Smooth muscle cell (in vitro differentiated cells): Measurements from ENCODE around the gene KLHDC9. TPM values are rescaled to one million over a fixed set of nuclear protein-coding genes. Genes with fewer than 3 reads are reported as not detected.

Experiments
- DNase-seq: peaks from one replicate; lab custom pipeline; 2025; ENCODE audit not compliant: unreplicated experiment; lab: John Stamatoyannopoulos, UW
- H2AFZ ChIP-seq: fragments of 200-600 bp; sonication (generic); 2 replicates; pipeline ENCODE4 v1.6.0; 2016; ENCODE audit warnings: antibody characterized with exemption, low read depth, mild to moderate bottlenecking
- H3F3A ChIP-seq: fragments of 200-600 bp; sonication (generic); 2 replicates; pipeline ENCODE4 v1.6.0; 2017; ENCODE audit warnings: antibody characterized with exemption, low read depth
- H3K27ac ChIP-seq: fragments of 200-600 bp; sonication (generic); 2 replicates; pipeline ENCODE4 v1.5.1; 2016; ENCODE audit warnings: low read depth, mild to moderate bottlenecking
- H3K27me3 ChIP-seq: fragments of 200-600 bp; sonication (generic); 2 replicates; pipeline ENCODE4 v1.6.1; 2016; ENCODE audit warnings: low read depth, mild to moderate bottlenecking
- H3K36me3 ChIP-seq: fragments of 200-600 bp; sonication (generic); 2 replicates; pipeline ENCODE4 v1.5.1; 2016; ENCODE audit warnings: low read depth
- H3K4me1 ChIP-seq: fragments of 200-600 bp; sonication (generic); 2 replicates; pipeline ENCODE4 v1.5.1; 2016; ENCODE audit warnings: low read depth
- H3K4me2 ChIP-seq: fragments of 200-600 bp; sonication (generic); 2 replicates; pipeline ENCODE4 v1.6.0; 2016; ENCODE audit warnings: mild to moderate bottlenecking
- H3K4me3 ChIP-seq: fragments of 200-600 bp; sonication (generic); 2 replicates; pipeline ENCODE4 v1.5.1; 2016; ENCODE audit warnings: mild to moderate bottlenecking
- H3K79me2 ChIP-seq: fragments of 200-600 bp; sonication (generic); 2 replicates; pipeline ENCODE4 v1.6.0; 2016; ENCODE audit warnings: low read depth, mild to moderate bottlenecking
- H3K9ac ChIP-seq: fragments of 200-600 bp; sonication (generic); 2 replicates; pipeline ENCODE4 v1.6.0; 2016; ENCODE audit warnings: low read depth
- H3K9me3 ChIP-seq: fragments of 200-600 bp; sonication (generic); replicated peaks from 2 replicates; pipeline ENCODE4 v1.5.1; 2016; ENCODE audit warnings: low read depth
- H4K20me1 ChIP-seq: fragments of 200-600 bp; sonication (generic); 2 replicates; pipeline ENCODE4 v1.6.0; 2016; ENCODE audit warnings: low read depth
- WGBS: methylation state at CpG from one replicate; pipeline ENCODE4 v1.1.7; 2016; ENCODE audit warnings: low lambda C conversion rate; 5-methylcytosine and 5-hydroxymethylcytosine counted together
- polyA plus RNA-seq: library from polyadenylated mRNA; unstranded; fragments of >200 nt; fragmentation: Nextera tagmentation; extraction: Ambion mirVana; gene quantifications from 2 replicates; pipeline ENCODE4 v1.2.1, GENCODE V29; 2016
- total RNA-seq: library from RNA; depleted of rRNA; stranded (reverse); fragments of >200 nt; gene quantifications from 2 replicates; pipeline ENCODE4 v1.2.3, GENCODE V29; 2014
- TF ChIP-seq, protein P1 (sequence below): fragments of 200-600 bp; sonication (generic); IDR thresholded peaks from 2 replicates; pipeline ENCODE4 v1.5.1; 2017; ENCODE audit warnings: borderline replicate concordance, mild to moderate bottlenecking, antibody characterized with exemption; ENCODE audit not compliant: insufficient read depth, poor library complexity, severe bottlenecking

Gene KLHDC9
- total and polyA plus RNA-seq, 2 experiments from 2014 or later = 2.2 to 4.6 TPM

DNA sequence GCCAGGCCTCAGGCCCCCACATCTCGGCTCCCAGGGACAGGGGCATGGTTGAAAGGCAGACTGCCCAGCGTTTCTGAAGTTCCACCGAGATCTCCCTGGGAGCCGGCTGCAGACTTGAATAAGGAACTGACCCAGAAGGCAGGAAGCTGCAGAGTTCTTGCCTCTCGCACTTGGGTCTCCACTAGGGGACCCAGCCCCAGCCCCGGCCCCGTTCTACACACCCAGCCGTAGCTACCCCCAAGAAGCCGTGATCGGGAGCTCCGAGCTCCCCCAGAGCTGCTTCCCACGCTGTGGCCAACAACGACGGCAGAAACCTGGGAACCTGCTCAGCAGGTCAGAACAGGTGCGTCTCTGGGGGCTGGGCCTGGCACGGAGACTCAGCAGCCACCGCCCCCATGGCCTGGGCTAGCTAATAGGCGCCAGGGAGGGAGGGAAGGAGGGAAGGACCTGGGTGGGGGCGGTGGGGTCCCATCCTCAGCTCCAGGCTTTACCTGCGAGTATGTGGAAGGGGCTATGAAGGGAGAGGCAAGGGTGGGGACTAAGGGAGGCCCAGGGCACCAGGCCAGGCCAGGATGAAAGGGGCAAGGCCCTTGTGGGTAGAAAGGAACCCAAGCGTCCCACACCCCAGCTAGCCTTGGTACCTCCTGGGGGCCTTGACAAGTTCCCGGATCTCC, 8.8 kb upstream of the KLHDC9 start, which contains the start of gene NECTIN4:
Gene NECTIN4 (minus strand): TSS at position 308 of the 674 bp plus-strand sequence. CDS start 262 bp downstream, at position 46.
- Histone ChIP-seq H3K4me2 (peak within 1 kb of the TSS; percentile 80), H3K27me3 (no peaks in the 10 kb centered on the region), H3K9ac (peak within 1 kb of the TSS; percentile 77), H3K9me3 (no peaks in the 10 kb centered on the region), H3K27ac (peak within 1 kb of the TSS; percentile 96), H3K4me1 (peaks cover 16% of the 10 kb centered on the region), H3K4me3 (peak within 1 kb of the TSS; percentile 35), H2AFZ (no peak within 1 kb of the TSS), H3K36me3 (no peaks in the 10 kb centered on the region), H3K79me2 (no peaks in the 10 kb centered on the region), H3F3A (peaks cover 2% of the 10 kb centered on the region), H4K20me1 (no peaks in the 10 kb centered on the region)
- TF ChIP-seq, protein P1, sequence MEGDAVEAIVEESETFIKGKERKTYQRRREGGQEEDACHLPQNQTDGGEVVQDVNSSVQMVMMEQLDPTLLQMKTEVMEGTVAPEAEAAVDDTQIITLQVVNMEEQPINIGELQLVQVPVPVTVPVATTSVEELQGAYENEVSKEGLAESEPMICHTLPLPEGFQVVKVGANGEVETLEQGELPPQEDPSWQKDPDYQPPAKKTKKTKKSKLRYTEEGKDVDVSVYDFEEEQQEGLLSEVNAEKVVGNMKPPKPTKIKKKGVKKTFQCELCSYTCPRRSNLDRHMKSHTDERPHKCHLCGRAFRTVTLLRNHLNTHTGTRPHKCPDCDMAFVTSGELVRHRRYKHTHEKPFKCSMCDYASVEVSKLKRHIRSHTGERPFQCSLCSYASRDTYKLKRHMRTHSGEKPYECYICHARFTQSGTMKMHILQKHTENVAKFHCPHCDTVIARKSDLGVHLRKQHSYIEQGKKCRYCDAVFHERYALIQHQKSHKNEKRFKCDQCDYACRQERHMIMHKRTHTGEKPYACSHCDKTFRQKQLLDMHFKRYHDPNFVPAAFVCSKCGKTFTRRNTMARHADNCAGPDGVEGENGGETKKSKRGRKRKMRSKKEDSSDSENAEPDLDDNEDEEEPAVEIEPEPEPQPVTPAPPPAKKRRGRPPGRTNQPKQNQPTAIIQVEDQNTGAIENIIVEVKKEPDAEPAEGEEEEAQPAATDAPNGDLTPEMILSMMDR = no peak
- no peak for DNase-seq
- 85% methylated on average over 22 of the region's 22 CpGs for WGBS

DNA sequence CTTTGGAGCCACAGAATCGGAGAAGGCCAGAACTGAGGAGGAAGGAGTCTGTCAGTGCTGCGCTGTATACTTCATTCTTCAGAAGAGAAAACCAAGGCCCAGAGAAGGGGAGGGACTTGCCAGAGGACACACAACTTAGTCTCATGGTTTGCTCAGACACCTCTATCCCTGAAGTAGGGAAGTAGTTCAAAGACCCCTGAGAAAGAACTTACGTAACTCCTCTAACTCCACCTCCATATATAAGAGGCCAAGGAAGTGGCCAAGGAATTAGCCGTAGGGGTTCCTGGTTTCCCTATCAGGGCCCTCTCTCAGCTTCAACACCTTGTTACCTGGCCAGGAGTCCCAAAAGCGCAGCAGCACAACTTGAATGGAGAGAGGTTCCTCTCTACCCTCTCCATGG, 8.2 kb upstream of the KLHDC9 start:
- Histone ChIP-seq H3K9ac (no peak overlapping the region), H2AFZ (no peak overlapping the region), H3K4me1 (peaks cover 10% of the 10 kb centered on the region), H4K20me1 (no peaks in the 10 kb centered on the region), H3K79me2 (no peaks in the 10 kb centered on the region), H3F3A (no peaks in the 10 kb centered on the region), H3K4me3 (no peak overlapping the region), H3K36me3 (no peaks in the 10 kb centered on the region), H3K27me3 (no peaks in the 10 kb centered on the region), H3K27ac (peak overlapping the region; percentile 96), H3K4me2 (no peak overlapping the region), H3K9me3 (no peaks in the 10 kb centered on the region)
- no peak for DNase-seq
- WGBS = 98% methylated on average over 5 of the region's 5 CpGs
- TF ChIP-seq, protein P1 = no peak

DNA sequence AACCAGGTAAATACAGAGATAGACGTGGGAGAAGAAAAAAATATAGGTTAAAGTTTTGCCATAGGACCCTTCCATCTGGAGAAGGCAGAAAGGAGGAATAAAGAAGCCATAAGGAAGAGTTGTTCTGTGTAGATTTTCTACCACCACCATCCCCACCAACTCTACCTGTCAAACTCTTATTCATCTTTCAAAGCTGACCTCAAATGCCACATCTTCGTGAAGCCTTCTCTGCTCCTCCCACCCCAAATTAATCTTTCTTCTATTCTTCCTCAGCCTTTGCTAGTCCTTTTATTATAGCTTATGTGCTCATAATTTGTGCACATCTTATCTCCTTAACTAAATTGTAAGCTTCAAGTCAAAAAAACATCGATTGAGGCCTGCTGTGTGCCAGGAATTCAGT, 7.5 kb upstream of the KLHDC9 start:
- H3K27me3 ChIP-seq = no peaks in the 10 kb centered on the region
- H3K27ac ChIP-seq = peak overlapping the region; percentile 96
- no peak overlapping the region for H2AFZ ChIP-seq
- DNase-seq = no peak
- 82% methylated on average over 3 of the region's 3 CpGs for WGBS
- H3K36me3 ChIP-seq = no peaks in the 10 kb centered on the region
- H4K20me1 ChIP-seq = no peaks in the 10 kb centered on the region
- H3K9ac ChIP-seq = no peak overlapping the region
- no peak overlapping the region for H3K4me2 ChIP-seq
- TF ChIP-seq, protein P1 = no peak
- no peaks in the 10 kb centered on the region for H3K9me3 ChIP-seq
- no peak overlapping the region for H3K4me3 ChIP-seq
- H3K4me1 ChIP-seq = peaks cover 9% of the 10 kb centered on the region
- H3F3A ChIP-seq = no peaks in the 10 kb centered on the region
- H3K79me2 ChIP-seq = no peaks in the 10 kb centered on the region

GRCh38 chr1:161091093-161091492, 7.1 kb upstream of the KLHDC9 start:
- Histone ChIP-seq H3K9ac (no peak overlapping the region), H2AFZ (no peak overlapping the region), H3K4me1 (peaks cover 7% of the 10 kb centered on the region), H3K4me2 (no peak overlapping the region), H3K27ac (peak overlapping the region; percentile 96), H3K4me3 (no peak overlapping the region), H3K36me3 (no peaks in the 10 kb centered on the region), H3K27me3 (no peaks in the 10 kb centered on the region), H3F3A (peaks cover 2% of the 10 kb centered on the region), H3K9me3 (no peaks in the 10 kb centered on the region), H4K20me1 (no peaks in the 10 kb centered on the region), H3K79me2 (no peaks in the 10 kb centered on the region)
- TF ChIP-seq, protein P1 = no peak
- DNase-seq = no peak
- WGBS = 95% methylated on average over 5 of the region's 5 CpGs
